Gastrocnemius medialis (tissue), 4 donors: ENCODE data around the gene EML5. TPM values are rescaled to one million over a fixed set of nuclear protein-coding genes. Genes with fewer than 3 reads are reported as not detected.

ENCODE experiments used
- ATAC-seq, 2 donors: fragments of 150-250 bp; one replicate each; pipeline ENCODE4 v1.9.1; 2016
- DNase-seq, 2 donors: peaks; one replicate each; pipeline ENCODE4 v3.0.0-alpha.2; 2019
- H3K27ac ChIP-seq, 4 donors: fragments of 200-600 bp; sonication (generic); 1 replicate in 1 of 4; 2 replicates in 3 of 4; pipeline ENCODE4 v1.5.1; 2016 to 2018; ENCODE audit warnings: mild to moderate bottlenecking in 2 of 4, moderate library complexity in 1 of 4
- H3K27me3 ChIP-seq, 3 donors: fragments of 200-600 bp; sonication (generic) in 2 of 3; 1 replicate in 1 of 3; 2 replicates in 2 of 3; pipeline versions ENCODE4 v1.5.1 to v1.6.0; 2016 to 2019; ENCODE audit warnings: mild to moderate bottlenecking in 1 of 3, moderate library complexity in 1 of 3
- H3K36me3 ChIP-seq, 2 donors: fragments of 200-600 bp; sonication (generic) in 1 of 2; one replicate each; pipeline ENCODE4 v1.5.1; 2017 to 2018
- H3K4me1 ChIP-seq, 2 donors: fragments of 200-600 bp; sonication (generic) in 1 of 2; one replicate each; pipeline ENCODE4 v1.5.1; 2016 to 2017; ENCODE audit warnings: mild to moderate bottlenecking in 2 of 2
- H3K4me3 ChIP-seq, 4 donors: fragments of 200-600 bp; sonication (generic) in 3 of 4; 1 replicate in 1 of 4; 2 replicates in 3 of 4; pipeline ENCODE4 v1.5.1; 2016 to 2019; ENCODE audit warnings: mild to moderate bottlenecking in 2 of 4
- H3K9me3 ChIP-seq, 3 donors: fragments of 200-600 bp; sonication (generic) in 2 of 3; 1 replicate in 1 of 3; 2 replicates in 2 of 3; pipeline ENCODE4 v1.5.1; 2016 to 2019
- POLR2A ChIP-seq, 2 donors: fragments of 450-650 bp; IDR thresholded peaks; one replicate each; pipeline ENCODE4 v1.6.1; 2017; ENCODE audit warnings: antibody characterized with exemption in 2 of 2, mild to moderate bottlenecking in 2 of 2, moderate library complexity in 2 of 2
- in situ Hi-C, 4 donors: fragments of 200-750 bp; cut with MboI; loops; one replicate each; pipeline versions ENCODE4 v1.15.0 to v1.8.0; 2017; ENCODE audit warnings: low sequenced_read_pairs in 4 of 4
- intact Hi-C: fragments of 100-400 bp; cut with DNase I; formaldehyde crosslinking; loops from one replicate; pipeline ENCODE4 v1.15.1; 2023; ENCODE audit warnings: low total_unique reads
- total RNA-seq, 4 donors: library from RNA; depleted of rRNA; stranded (reverse); fragments of >200 nt; gene quantifications; one replicate each; pipeline versions ENCODE4 v1.1.0 to v1.2.3, GENCODE V29; 2016
- TF ChIP-seq, protein P1 (sequence below), 5 experiments: fragments of 450-650 bp in 3 of 5; fragments of 200-600 bp in 2 of 5; sonication (generic) in 2 of 5; IDR thresholded peaks in 4 of 5; conservative IDR thresholded peaks in 1 of 5; 1 replicate in 4 of 5; 2 replicates in 1 of 5; pipeline ENCODE4 v1.5.1; 2016 to 2019; ENCODE audit warnings: antibody characterized with exemption in 5 of 5, mild to moderate bottlenecking in 3 of 5, moderate library complexity in 3 of 5

EML5 gene
- total RNA-seq, 4 donors from 2014 or later, result 0.07 TPM; not detected in 3

DNA sequence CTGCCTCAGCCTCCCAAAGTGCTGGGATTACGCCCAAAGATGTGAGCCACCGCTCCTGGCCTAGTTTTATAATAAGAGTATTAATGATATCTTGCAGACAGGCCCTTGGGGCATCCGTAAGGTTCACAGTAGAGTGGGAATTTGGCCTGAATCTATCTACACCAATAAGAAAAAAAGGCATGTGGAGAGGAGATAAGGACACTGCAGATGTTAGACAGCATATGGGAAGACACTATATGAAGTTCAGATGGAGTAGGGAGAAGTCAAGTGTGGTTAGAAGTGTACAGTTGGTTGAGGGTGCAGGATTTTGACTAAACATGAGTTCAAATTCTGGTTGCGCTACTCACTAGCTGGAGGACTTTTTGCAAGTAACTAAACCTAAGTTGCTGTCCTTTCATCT is 23.2 kb upstream of the EML5 start:
- no peak overlapping the region for H3K4me3 ChIP-seq
- H3K36me3 ChIP-seq, result no peaks in the 10 kb centered on the region
- ATAC-seq, result no peak
- intact Hi-C loops, result no loop called here
- no peaks in the 10 kb centered on the region for H3K9me3 ChIP-seq
- no peak for DNase-seq
- no peaks in the 10 kb centered on the region for H3K4me1 ChIP-seq
- no peak overlapping the region for H3K27ac ChIP-seq
- no peaks in the 10 kb centered on the region for H3K27me3 ChIP-seq
- in situ Hi-C loops, result no loop called here
- TF ChIP-seq, protein P1, sequence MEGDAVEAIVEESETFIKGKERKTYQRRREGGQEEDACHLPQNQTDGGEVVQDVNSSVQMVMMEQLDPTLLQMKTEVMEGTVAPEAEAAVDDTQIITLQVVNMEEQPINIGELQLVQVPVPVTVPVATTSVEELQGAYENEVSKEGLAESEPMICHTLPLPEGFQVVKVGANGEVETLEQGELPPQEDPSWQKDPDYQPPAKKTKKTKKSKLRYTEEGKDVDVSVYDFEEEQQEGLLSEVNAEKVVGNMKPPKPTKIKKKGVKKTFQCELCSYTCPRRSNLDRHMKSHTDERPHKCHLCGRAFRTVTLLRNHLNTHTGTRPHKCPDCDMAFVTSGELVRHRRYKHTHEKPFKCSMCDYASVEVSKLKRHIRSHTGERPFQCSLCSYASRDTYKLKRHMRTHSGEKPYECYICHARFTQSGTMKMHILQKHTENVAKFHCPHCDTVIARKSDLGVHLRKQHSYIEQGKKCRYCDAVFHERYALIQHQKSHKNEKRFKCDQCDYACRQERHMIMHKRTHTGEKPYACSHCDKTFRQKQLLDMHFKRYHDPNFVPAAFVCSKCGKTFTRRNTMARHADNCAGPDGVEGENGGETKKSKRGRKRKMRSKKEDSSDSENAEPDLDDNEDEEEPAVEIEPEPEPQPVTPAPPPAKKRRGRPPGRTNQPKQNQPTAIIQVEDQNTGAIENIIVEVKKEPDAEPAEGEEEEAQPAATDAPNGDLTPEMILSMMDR (IDR thresholded peaks at IDR 0.05 in 4 of 5, conservative IDR thresholded peaks at IDR 0.05 in 1 of 5), result no peak
- TF ChIP-seq POLR2A (IDR thresholded peaks at IDR 0.05), result no peak

DNA sequence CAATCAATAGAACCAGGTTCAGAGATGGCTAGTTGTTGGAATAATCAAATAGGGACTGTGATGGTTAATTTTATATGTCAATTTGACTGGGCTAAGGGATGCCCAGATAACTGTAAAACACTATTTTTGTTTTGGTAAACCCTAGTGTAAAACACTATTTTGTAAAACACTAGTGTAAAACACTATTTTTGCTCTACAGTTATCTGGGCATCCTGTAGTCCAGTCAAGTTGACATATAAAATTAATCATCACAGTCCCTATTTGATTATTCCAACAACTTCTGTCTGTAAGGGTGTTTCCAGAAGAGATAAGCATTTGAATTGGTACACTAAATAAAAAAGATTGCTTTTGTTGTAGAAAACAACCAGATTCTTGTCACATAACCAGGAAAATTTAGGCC is 15.6 kb upstream of the EML5 start:
- H3K36me3 ChIP-seq, result no peaks in the 10 kb centered on the region
- no peak overlapping the region for H3K4me3 ChIP-seq
- H3K27ac ChIP-seq, result no peak overlapping the region
- TF ChIP-seq, protein P1 (IDR thresholded peaks at IDR 0.05 in 4 of 5, conservative IDR thresholded peaks at IDR 0.05 in 1 of 5), result no peak
- no peak for TF ChIP-seq POLR2A (IDR thresholded peaks at IDR 0.05)
- intact Hi-C loops, result no loop called here
- in situ Hi-C loops, result no loop called here
- ATAC-seq, result no peak
- DNase-seq, result no peak
- H3K27me3 ChIP-seq, result no peaks in the 10 kb centered on the region
- no peaks in the 10 kb centered on the region for H3K4me1 ChIP-seq
- H3K9me3 ChIP-seq, result no peaks in the 10 kb centered on the region

DNA sequence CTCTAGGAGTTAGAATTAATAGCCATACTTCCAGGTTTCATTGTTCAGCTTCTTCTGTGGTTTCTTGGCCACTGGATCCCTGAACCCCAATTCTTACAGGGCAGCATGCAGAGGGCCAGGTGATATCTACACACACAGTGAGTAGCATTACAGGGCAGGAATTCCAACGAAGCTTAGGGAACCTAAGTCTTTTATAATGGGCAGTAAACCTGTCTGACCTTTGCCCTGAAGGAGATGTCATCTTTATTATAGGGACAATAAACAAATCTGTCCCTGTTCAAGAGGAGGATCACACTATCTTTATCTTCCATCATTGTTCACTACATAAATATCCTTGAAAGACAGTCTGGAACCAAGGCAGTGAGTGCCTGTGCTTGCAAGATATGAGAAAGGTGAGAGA is 11.7 kb upstream of the EML5 start:
- intact Hi-C loops (no loop called here), in situ Hi-C loops (no loop called here)
- H3K4me3 ChIP-seq, result no peak overlapping the region
- H3K9me3 ChIP-seq, result no peaks in the 10 kb centered on the region
- H3K4me1 ChIP-seq, result no peaks in the 10 kb centered on the region
- DNase-seq (no peak), ATAC-seq (no peak)
- H3K27ac ChIP-seq, result no peak overlapping the region
- H3K36me3 ChIP-seq, result no peaks in the 10 kb centered on the region
- no peaks in the 10 kb centered on the region for H3K27me3 ChIP-seq
- TF ChIP-seq, protein P1 (IDR thresholded peaks at IDR 0.05 in 4 of 5, conservative IDR thresholded peaks at IDR 0.05 in 1 of 5), result no peak
- no peak for TF ChIP-seq POLR2A (IDR thresholded peaks at IDR 0.05)

DNA sequence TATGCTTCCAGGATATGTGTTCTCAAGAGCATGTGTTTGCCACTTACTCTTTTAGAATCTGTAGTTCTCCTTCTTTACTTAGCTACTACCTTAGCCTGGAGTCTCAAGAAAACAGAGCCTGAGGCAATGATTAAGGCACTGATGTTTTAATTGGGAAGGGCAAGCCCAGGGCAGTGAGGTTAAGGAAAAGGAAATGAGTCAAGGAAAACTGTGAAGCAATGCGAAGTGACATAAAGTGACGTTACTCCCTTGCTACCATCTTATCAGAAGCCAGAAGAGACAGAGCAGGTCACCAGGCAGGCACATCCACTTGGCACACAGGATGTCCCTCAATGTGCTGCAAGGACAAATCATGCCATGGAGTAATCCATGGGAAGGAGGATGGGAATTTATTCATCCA is 11.3 kb upstream of the EML5 start:
- ATAC-seq, result no peak
- no peak for TF ChIP-seq POLR2A (IDR thresholded peaks at IDR 0.05)
- TF ChIP-seq, protein P1 (IDR thresholded peaks at IDR 0.05 in 4 of 5, conservative IDR thresholded peaks at IDR 0.05 in 1 of 5), result no peak
- in situ Hi-C loops, result no loop called here

DNA sequence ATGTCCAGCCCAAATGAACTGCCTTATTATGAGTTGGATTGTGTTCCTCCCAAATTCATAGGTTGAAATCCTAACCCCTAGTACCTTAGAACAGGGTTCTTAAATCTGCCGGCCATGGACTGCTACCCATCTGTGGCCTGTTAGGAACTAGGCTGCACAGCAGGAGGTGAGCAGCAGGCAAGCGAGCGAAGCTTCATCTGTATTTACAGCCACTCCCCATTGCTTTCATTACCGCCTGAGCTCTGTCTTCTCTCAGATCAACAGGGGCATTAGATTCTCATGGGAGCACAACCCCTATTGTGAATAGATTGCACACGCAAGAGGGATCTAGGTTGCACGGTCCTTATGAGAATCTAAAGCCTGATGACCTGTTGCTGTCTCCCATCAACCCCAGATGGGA is 9.8 kb upstream of the EML5 start:
- no peak for DNase-seq
- Histone ChIP-seq H3K9me3 (no peaks in the 10 kb centered on the region), H3K4me1 (no peaks in the 10 kb centered on the region), H3K27me3 (no peaks in the 10 kb centered on the region), H3K27ac (no peak overlapping the region), H3K4me3 (no peak overlapping the region), H3K36me3 (no peaks in the 10 kb centered on the region)
- no peak for ATAC-seq
- in situ Hi-C loops (no loop called here), intact Hi-C loops (no loop called here)
- TF ChIP-seq POLR2A (IDR thresholded peaks at IDR 0.05), result no peak
- TF ChIP-seq, protein P1 (IDR thresholded peaks at IDR 0.05 in 4 of 5, conservative IDR thresholded peaks at IDR 0.05 in 1 of 5), result no peak

More for the DNA sequence above, 11.3 kb upstream of the EML5 start:
- no peak overlapping the region for H3K4me3 ChIP-seq
- H3K27me3 ChIP-seq, result no peaks in the 10 kb centered on the region
- no peaks in the 10 kb centered on the region for H3K9me3 ChIP-seq
- intact Hi-C loops, result no loop called here
- no peak overlapping the region for H3K27ac ChIP-seq
- H3K4me1 ChIP-seq, result no peaks in the 10 kb centered on the region
- no peaks in the 10 kb centered on the region for H3K36me3 ChIP-seq
- no peak for DNase-seq
